H7 (cell line): ENCODE data around the gene NR3C1. TPM values are rescaled to one million over a fixed set of nuclear protein-coding genes. Genes with fewer than 3 reads are reported as not detected.
"Not testable (repeated sequence)": the region's sequence is repeated elsewhere in the genome, so short reads cannot be mapped to it uniquely, and the experiment has no call there.

Source experiments
- DNase-seq: peaks from one replicate; pipeline ENCODE4 v3.0.0; 2012
- H3K27me3 ChIP-seq: 2 replicates; pipeline ENCODE4 v1.6.0; 2011; ENCODE audit warnings: mild to moderate bottlenecking, low read length; ENCODE audit not compliant: control insufficient read depth, insufficient read depth
- H3K36me3 ChIP-seq: replicated peaks from 2 replicates; pipeline ENCODE4 v1.5.1; 2011; ENCODE audit warnings: low read length; ENCODE audit not compliant: control insufficient read depth, insufficient read depth
- H3K4me3 ChIP-seq: 2 replicates; pipeline ENCODE4 v1.5.1; 2011; ENCODE audit warnings: low read depth, mild to moderate bottlenecking, control low read depth, low read length, moderate library complexity; ENCODE audit not compliant: insufficient read depth
- total RNA-seq: library from RNA; depleted of rRNA; stranded (reverse); fragments of >200 nt; shearing (Covaris generic); gene quantifications from 2 replicates; pipeline ENCODE4 v1.2.3, GENCODE V29; 2014

The NR3C1 gene
- total RNA-seq, 1 experiment from 2014 or later: 21.1 TPM

GRCh38 chr5:143331956-143332355, 71.5 kb downstream of the NR3C1 start:
- no peaks in the 10 kb centered on the region for H3K27me3 ChIP-seq
- H3K4me3 ChIP-seq: no peak overlapping the region
- no peak for DNase-seq
- H3K36me3 ChIP-seq: no peaks in the 10 kb centered on the region

- Histone ChIP-seq H3K27me3 (no peaks in the 10 kb centered on the region), H3K36me3 (no peaks in the 10 kb centered on the region), H3K4me3 (no peak overlapping the region)
- no peak for DNase-seq
Measured at GRCh38 chr5:143329843-143330242, 73.6 kb downstream of the NR3C1 start.

- Histone ChIP-seq H3K27me3 (no peaks in the 10 kb centered on the region), H3K36me3 (no peaks in the 10 kb centered on the region), H3K4me3 (no peak overlapping the region)
- DNase-seq: no peak
Measured at GRCh38 chr5:143328589-143329220, 74.8 kb downstream of the NR3C1 start.

- H3K36me3 ChIP-seq, H3K4me3 ChIP-seq, DNase-seq, H3K27me3 ChIP-seq: not testable (repeated sequence)
Measured at GRCh38 chr5:143325086-143325485, 78.4 kb downstream of the NR3C1 start.

GRCh38 chr5:143322931-143323630, 80.4 kb downstream of the NR3C1 start:
- H3K4me3 ChIP-seq, DNase-seq, H3K27me3 ChIP-seq, H3K36me3 ChIP-seq: not testable (repeated sequence)

GRCh38 chr5:143322176-143322575, 81.3 kb downstream of the NR3C1 start:
- Histone ChIP-seq H3K27me3 (no peaks in the 10 kb centered on the region), H3K4me3 (no peak overlapping the region), H3K36me3 (no peaks in the 10 kb centered on the region)
- no peak for DNase-seq

- H3K36me3 ChIP-seq: no peaks in the 10 kb centered on the region
Measured at GRCh38 chr5:143319437-143320227, 83.9 kb downstream of the NR3C1 start.

GRCh38 chr5:143318833-143319232, 84.7 kb downstream of the NR3C1 start:
- no peaks in the 10 kb centered on the region for H3K36me3 ChIP-seq
- no peak for DNase-seq
- no peaks in the 10 kb centered on the region for H3K27me3 ChIP-seq
- H3K4me3 ChIP-seq: no peak overlapping the region

More at GRCh38 chr5:143319437-143320227, 83.9 kb downstream of the NR3C1 start:
- H3K27me3 ChIP-seq: no peaks in the 10 kb centered on the region
- no peak for DNase-seq
- H3K4me3 ChIP-seq: no peak overlapping the region

- no peak for DNase-seq
Measured at GRCh38 chr5:143318270-143318669, 85.2 kb downstream of the NR3C1 start.

GRCh38 chr5:143316844-143317631, 86.4 kb downstream of the NR3C1 start:
- Histone ChIP-seq H3K4me3 (no peak overlapping the region), H3K36me3 (no peaks in the 10 kb centered on the region), H3K27me3 (no peaks in the 10 kb centered on the region)
- DNase-seq: no peak

More at GRCh38 chr5:143318270-143318669, 85.2 kb downstream of the NR3C1 start:
- Histone ChIP-seq H3K4me3 (no peak overlapping the region), H3K27me3 (no peaks in the 10 kb centered on the region), H3K36me3 (no peaks in the 10 kb centered on the region)

- H3K36me3 ChIP-seq: no peaks in the 10 kb centered on the region
- no peak overlapping the region for H3K4me3 ChIP-seq
- no peaks in the 10 kb centered on the region for H3K27me3 ChIP-seq
- no peak for DNase-seq
Measured at GRCh38 chr5:143316337-143316736, 87.1 kb downstream of the NR3C1 start.

- Histone ChIP-seq H3K4me3 (no peak overlapping the region), H3K27me3 (no peaks in the 10 kb centered on the region), H3K36me3 (no peaks in the 10 kb centered on the region)
- no peak for DNase-seq
Measured at GRCh38 chr5:143315929-143316328, 87.6 kb downstream of the NR3C1 start.

GRCh38 chr5:143315214-143315613, 88.3 kb downstream of the NR3C1 start:
- Histone ChIP-seq H3K36me3 (no peaks in the 10 kb centered on the region), H3K4me3 (no peak overlapping the region), H3K27me3 (no peaks in the 10 kb centered on the region)
- DNase-seq: no peak

- Histone ChIP-seq H3K36me3 (no peaks in the 10 kb centered on the region), H3K4me3 (no peak overlapping the region), H3K27me3 (no peaks in the 10 kb centered on the region)
- DNase-seq: no peak
Measured at GRCh38 chr5:143314659-143315058, 88.8 kb downstream of the NR3C1 start.
